ENCODE measurements around the gene HIVEP3.

- TF ChIP-seq CTCF (IDR thresholded peaks at IDR 0.05) (no peak), POLR2A (IDR thresholded peaks at IDR 0.05) (no peak)
These were observed 177.5 kb downstream of the HIVEP3 start for GRCh38 chr1:41741244-41741643.

Data from tibial nerve (tissue), 3 donors.